OCI-LY3 (cell line): Measurements from ENCODE around the gene C1QTNF2.

Experiments used
- H2AFZ ChIP-seq: fragments of 200-600, 300-600 bp; shearing (Covaris generic); 2 replicates; pipeline ENCODE4 v1.6.0; 2014; ENCODE audit warnings: antibody characterized with exemption, low read depth, low read length
- H3K27ac ChIP-seq: fragments of 200-600, 300-600 bp; sonication (generic); 2 replicates; pipeline ENCODE4 v1.5.1; 2014; ENCODE audit warnings: mild to moderate bottlenecking, low read length, moderate library complexity, mixed read lengths
- H3K27me3 ChIP-seq: fragments of 200-600, 300-600 bp; sonication (generic); 2 replicates; pipeline ENCODE4 v1.6.1; 2014; ENCODE audit warnings: low read depth, low read length, mixed read lengths
- H3K36me3 ChIP-seq: fragments of 200-600, 300-600 bp; sonication (generic); replicated peaks from 2 replicates; pipeline ENCODE3; 2014; ENCODE audit warnings: low read depth, low read length, mixed read lengths
- H3K4me1 ChIP-seq: fragments of 300-600, 200-600 bp; sonication (generic); 2 replicates; pipeline ENCODE4 v1.6.1; 2014; ENCODE audit warnings: low read length, mixed read lengths
- H3K4me2 ChIP-seq: fragments of 200-600, 300-600 bp; sonication (generic); 2 replicates; pipeline ENCODE4 v1.6.1; 2014; ENCODE audit warnings: low read length, mixed read lengths
- H3K4me3 ChIP-seq: fragments of 300-600, 200-600 bp; sonication (generic); 2 replicates; pipeline ENCODE4 v1.5.1; 2014; ENCODE audit warnings: antibody characterized with exemption, mild to moderate bottlenecking, low read length, moderate library complexity
- H3K79me2 ChIP-seq: fragments of 300-600, 200-600 bp; shearing (Covaris generic); 2 replicates; pipeline ENCODE4 v1.6.1; 2014; ENCODE audit warnings: mild to moderate bottlenecking, low read length, mixed read lengths
- H3K9ac ChIP-seq: fragments of 300-600, 200-600 bp; shearing (Covaris generic); 2 replicates; pipeline ENCODE4 v1.6.0; 2014; ENCODE audit warnings: mild to moderate bottlenecking, low read length, moderate library complexity
- H3K9me3 ChIP-seq: fragments of 200-600, 300-600 bp; shearing (Covaris generic); 2 replicates; pipeline ENCODE4 v1.6.1; 2014; ENCODE audit warnings: low read length, mixed read lengths; ENCODE audit not compliant: insufficient read depth
- H4K20me1 ChIP-seq: fragments of 200-600, 300-600 bp; sonication (generic); 2 replicates; pipeline ENCODE4 v1.6.1; 2016; ENCODE audit warnings: low read length, mixed read lengths; ENCODE audit not compliant: insufficient read depth
- EZH2phosphoT487 ChIP-seq: fragments of 200-600 bp; shearing (Covaris generic); IDR thresholded peaks from 2 replicates; pipeline ENCODE4 v1.6.1; 2018; ENCODE audit warnings: antibody characterized with exemption, mixed run types, low read depth
- TF ChIP-seq, protein P1 (sequence below): fragments of 200-600, 300-600 bp; sonication (generic); IDR thresholded peaks from 2 replicates; pipeline ENCODE4 v1.5.1; 2014; ENCODE audit warnings: antibody characterized with exemption, low read length, low read depth

C1QTNF2 gene

DNA sequence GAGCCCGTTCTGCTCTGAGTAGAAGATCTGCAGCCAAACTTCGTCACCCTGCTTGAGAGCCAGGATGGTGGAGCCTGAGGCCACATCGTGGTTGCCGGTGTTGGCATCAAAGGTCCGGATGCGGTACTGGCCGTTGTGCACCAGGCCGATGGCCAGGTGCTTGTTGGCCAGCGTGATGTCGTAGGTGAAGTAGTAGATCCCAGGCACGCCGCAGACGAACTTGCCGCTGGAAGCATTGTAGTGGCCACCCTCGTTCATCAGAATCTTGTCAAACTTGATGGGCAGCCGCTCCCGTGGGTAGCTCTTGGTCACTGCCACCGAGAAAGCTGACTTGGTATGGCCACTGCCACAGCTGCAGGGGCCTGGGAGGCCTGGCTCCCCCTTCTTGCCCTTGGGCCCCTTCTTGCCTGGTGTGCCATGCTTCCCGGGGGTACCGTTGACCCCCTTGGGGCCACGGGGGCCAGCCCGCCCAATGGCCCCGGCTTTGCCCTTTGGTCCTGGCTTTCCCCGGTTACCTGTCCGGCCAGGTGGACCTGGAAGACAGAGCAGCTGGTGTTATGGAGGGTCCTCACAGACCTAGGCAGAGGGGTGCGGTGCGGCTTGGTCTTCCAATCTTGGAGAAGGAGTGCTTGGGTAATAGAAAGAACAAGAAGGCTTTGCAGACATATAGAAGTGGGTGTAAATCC lies 21.0 kb downstream of the C1QTNF2 start:
- Histone ChIP-seq H3K36me3 (no peaks in the 10 kb centered on the region), H2AFZ (no peak overlapping the region), H3K4me3 (no peak overlapping the region), H4K20me1 (no peaks in the 10 kb centered on the region), H3K4me1 (peaks cover 4% of the 10 kb centered on the region; the same call in 1 of the 2 replicates), H3K4me2 (no peak overlapping the region), H3K27ac (no peak overlapping the region), H3K79me2 (no peaks in the 10 kb centered on the region), H3K9me3 (no peaks in the 10 kb centered on the region), H3K27me3 (no peaks in the 10 kb centered on the region), H3K9ac (no peak overlapping the region)
- no peak for TF ChIP-seq EZH2phosphoT487
- TF ChIP-seq, protein P1, sequence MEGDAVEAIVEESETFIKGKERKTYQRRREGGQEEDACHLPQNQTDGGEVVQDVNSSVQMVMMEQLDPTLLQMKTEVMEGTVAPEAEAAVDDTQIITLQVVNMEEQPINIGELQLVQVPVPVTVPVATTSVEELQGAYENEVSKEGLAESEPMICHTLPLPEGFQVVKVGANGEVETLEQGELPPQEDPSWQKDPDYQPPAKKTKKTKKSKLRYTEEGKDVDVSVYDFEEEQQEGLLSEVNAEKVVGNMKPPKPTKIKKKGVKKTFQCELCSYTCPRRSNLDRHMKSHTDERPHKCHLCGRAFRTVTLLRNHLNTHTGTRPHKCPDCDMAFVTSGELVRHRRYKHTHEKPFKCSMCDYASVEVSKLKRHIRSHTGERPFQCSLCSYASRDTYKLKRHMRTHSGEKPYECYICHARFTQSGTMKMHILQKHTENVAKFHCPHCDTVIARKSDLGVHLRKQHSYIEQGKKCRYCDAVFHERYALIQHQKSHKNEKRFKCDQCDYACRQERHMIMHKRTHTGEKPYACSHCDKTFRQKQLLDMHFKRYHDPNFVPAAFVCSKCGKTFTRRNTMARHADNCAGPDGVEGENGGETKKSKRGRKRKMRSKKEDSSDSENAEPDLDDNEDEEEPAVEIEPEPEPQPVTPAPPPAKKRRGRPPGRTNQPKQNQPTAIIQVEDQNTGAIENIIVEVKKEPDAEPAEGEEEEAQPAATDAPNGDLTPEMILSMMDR: no peak

DNA sequence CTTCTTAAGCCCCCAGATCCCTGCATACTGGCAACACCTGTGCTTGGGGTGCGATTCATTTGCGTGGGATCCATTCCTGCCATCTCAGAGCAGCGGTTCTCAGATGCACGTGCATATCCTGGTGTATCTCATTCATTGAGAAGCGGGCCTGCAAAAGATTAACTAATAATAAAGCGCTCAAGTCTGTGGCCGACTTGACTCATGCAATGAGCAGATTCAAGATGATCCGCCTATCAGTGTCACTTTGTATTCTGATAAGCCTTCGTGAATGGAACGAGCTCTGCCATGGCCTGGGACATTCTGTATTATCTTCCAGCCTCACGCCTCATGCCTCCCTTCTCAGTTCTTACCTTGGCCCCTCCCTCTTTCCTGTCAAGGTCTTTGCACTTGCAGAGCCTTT lies 22.3 kb downstream of the C1QTNF2 start:
- TF ChIP-seq, protein P1: no peak
- TF ChIP-seq EZH2phosphoT487: no peak
- H3K4me1 ChIP-seq: peaks cover 4% of the 10 kb centered on the region; the same call in 1 of the 2 replicates
- H3K36me3 ChIP-seq: no peaks in the 10 kb centered on the region
- H3K9me3 ChIP-seq: no peaks in the 10 kb centered on the region
- no peak overlapping the region for H2AFZ ChIP-seq
- no peak overlapping the region for H3K9ac ChIP-seq
- no peak overlapping the region for H3K27ac ChIP-seq
- no peaks in the 10 kb centered on the region for H3K27me3 ChIP-seq
- H3K4me2 ChIP-seq: no peak overlapping the region
- no peaks in the 10 kb centered on the region for H3K79me2 ChIP-seq
- no peaks in the 10 kb centered on the region for H4K20me1 ChIP-seq
- H3K4me3 ChIP-seq: no peak overlapping the region

DNA sequence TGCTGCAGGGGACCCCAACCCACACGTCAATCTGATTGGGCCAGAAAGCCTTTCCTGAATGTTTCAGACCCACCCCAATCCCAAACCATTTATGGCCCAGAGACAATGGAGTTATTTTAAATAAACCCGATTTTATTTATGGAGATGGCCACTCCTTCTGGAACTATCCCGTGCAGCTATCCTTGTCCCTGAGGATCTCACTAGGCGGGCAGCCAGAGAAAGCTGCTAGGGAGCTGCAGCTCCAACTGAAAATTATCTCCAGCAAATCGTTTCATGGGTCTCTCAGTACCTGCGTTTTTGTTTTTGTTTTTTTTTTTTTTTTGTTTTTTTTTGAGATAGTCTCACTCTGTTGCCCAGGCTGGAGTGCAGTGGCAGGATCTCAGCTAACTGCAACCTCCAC lies 23.0 kb downstream of the C1QTNF2 start:
- Histone ChIP-seq H2AFZ (no peak overlapping the region), H3K36me3 (no peaks in the 10 kb centered on the region), H3K4me2 (no peak overlapping the region), H3K27ac (no peak overlapping the region), H3K4me1 (peaks cover 4% of the 10 kb centered on the region; the same call in 1 of the 2 replicates), H3K27me3 (no peaks in the 10 kb centered on the region), H4K20me1 (no peaks in the 10 kb centered on the region), H3K4me3 (no peak overlapping the region), H3K79me2 (no peaks in the 10 kb centered on the region), H3K9ac (no peak overlapping the region), H3K9me3 (no peaks in the 10 kb centered on the region)
- TF ChIP-seq, protein P1: no peak
- TF ChIP-seq EZH2phosphoT487: no peak

DNA sequence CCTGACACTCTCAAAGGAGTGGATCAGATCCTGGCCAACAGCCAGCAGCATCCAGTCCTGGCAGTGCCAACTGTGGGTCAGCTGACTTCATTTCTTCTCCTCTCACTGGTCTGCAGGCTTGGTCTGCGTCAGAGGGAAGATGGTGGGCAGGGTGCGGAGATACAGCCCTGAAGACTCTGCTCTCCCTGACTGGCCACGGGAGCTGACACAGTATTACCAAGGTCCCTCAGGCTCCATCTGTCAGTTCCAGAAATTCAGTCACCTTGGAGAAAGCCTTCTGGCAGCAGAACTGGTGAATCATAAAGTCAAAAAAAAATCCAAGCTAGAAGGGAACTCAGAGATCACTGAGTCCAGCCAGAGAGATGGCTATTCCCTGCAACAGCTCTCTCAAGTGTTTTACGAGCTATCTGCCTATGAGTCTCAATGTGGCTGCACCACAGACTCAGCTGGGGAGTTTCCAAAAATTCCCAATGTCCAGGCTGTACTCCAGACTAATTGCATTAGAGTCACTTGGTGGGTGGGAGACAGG lies 27.9 kb downstream of the C1QTNF2 start:
- H3K9me3 ChIP-seq: no peaks in the 10 kb centered on the region
- no peaks in the 10 kb centered on the region for H3K79me2 ChIP-seq
- H3K36me3 ChIP-seq: no peaks in the 10 kb centered on the region
- H3K4me2 ChIP-seq: no peak overlapping the region
- no peak overlapping the region for H3K27ac ChIP-seq
- H2AFZ ChIP-seq: no peak overlapping the region
- H3K4me3 ChIP-seq: no peak overlapping the region
- TF ChIP-seq, protein P1: no peak
- TF ChIP-seq EZH2phosphoT487: no peak
- H3K27me3 ChIP-seq: no peaks in the 10 kb centered on the region
- H3K4me1 ChIP-seq: peaks cover 4% of the 10 kb centered on the region; the same call in 1 of the 2 replicates
- H3K9ac ChIP-seq: no peak overlapping the region
- no peaks in the 10 kb centered on the region for H4K20me1 ChIP-seq
